GM18868 (cell line): ENCODE results near the gene ARPC1A.
"Not testable (repeated sequence)": the region's sequence is repeated elsewhere in the genome, so short reads cannot be mapped to it uniquely, and the experiment has no call there.

ENCODE experiments used
- ATAC-seq: cut with Tn5 transposase; IDR thresholded peaks from one replicate; pipeline ENCODE4 v1.9.1; 2021; ENCODE audit warnings: mild to moderate bottlenecking, moderate library complexity; ENCODE audit not compliant: unreplicated experiment

ARPC1A gene

GRCh38 chr7:99320371-99320770 is 5.3 kb upstream of the ARPC1A start:
- ATAC-seq: no peak

GRCh38 chr7:99322659-99323058 is 3.0 kb upstream of the ARPC1A start:
- not testable (repeated sequence) for ATAC-seq

- ATAC-seq: no peak
Observed at GRCh38 chr7:99324559-99324958, 1.1 kb upstream of the ARPC1A start.

GRCh38 chr7:99325001-99325493 is 651 bp upstream of the ARPC1A start:
- no peak for ATAC-seq

- no peak for ATAC-seq
Observed at GRCh38 chr7:99326408-99326782, 697 bp downstream of the ARPC1A start.

GRCh38 chr7:99330314-99330961 is 4.7 kb downstream of the ARPC1A start:
- not testable (repeated sequence) for ATAC-seq

GRCh38 chr7:99331002-99331401 is 5.3 kb downstream of the ARPC1A start:
- ATAC-seq: no peak

GRCh38 chr7:99339595-99339994 is 13.9 kb downstream of the ARPC1A start:
- no peak for ATAC-seq

- no peak for ATAC-seq
Observed at GRCh38 chr7:99340659-99341058, 15.0 kb downstream of the ARPC1A start.

- no peak for ATAC-seq
Observed at GRCh38 chr7:99344061-99344647, 18.5 kb downstream of the ARPC1A start.

- ATAC-seq: not testable (repeated sequence)
Observed at GRCh38 chr7:99350641-99351040, 24.9 kb downstream of the ARPC1A start.

- no peak for ATAC-seq
Observed at GRCh38 chr7:99352247-99352646, 26.5 kb downstream of the ARPC1A start.

GRCh38 chr7:99355098-99355497 is 29.4 kb downstream of the ARPC1A start:
- ATAC-seq: no peak

GRCh38 chr7:99357701-99358490 is 32.2 kb downstream of the ARPC1A start:
- ATAC-seq: no peak

GRCh38 chr7:99358521-99358920 is 32.8 kb downstream of the ARPC1A start:
- not testable (repeated sequence) for ATAC-seq

GRCh38 chr7:99359465-99360154 is 33.9 kb downstream of the ARPC1A start:
- no peak for ATAC-seq

- ATAC-seq: no peak
Observed at GRCh38 chr7:99362801-99363200, 37.1 kb downstream of the ARPC1A start.

- no peak for ATAC-seq
Observed at GRCh38 chr7:99363286-99363685, 37.6 kb downstream of the ARPC1A start.

- ATAC-seq: no peak
Observed at GRCh38 chr7:99365318-99366141, 39.8 kb downstream of the ARPC1A start.

GRCh38 chr7:99366646-99367045 is 40.9 kb downstream of the ARPC1A start:
- no peak for ATAC-seq
